Trophoblast cell (in vitro differentiated cells and primary cell): ENCODE data around the gene MRPS34.
A peak's percentile ranks its signal among the peaks of the same experiment; 100 is the strongest.

ENCODE experiments used
- DNase-seq, 2 donors: peaks; one replicate each; pipeline ENCODE4 v3.0.0-alpha.2; 2016
- H2AFZ ChIP-seq: 2 replicates; pipeline ENCODE4 v1.6.1; 2013; ENCODE audit warnings: low read length, moderate library complexity, mild to moderate bottlenecking; ENCODE audit not compliant: insufficient read depth, poor library complexity
- H2AK5ac ChIP-seq: 2 replicates; pipeline ENCODE4 v1.6.1; 2013; ENCODE audit warnings: mild to moderate bottlenecking, low read length
- H2BK120ac ChIP-seq: 2 replicates; pipeline ENCODE4 v1.6.1; 2013; ENCODE audit warnings: low read length, mild to moderate bottlenecking, moderate library complexity; ENCODE audit not compliant: insufficient read depth, poor library complexity
- H2BK12ac ChIP-seq: 2 replicates; pipeline ENCODE4 v1.6.1; 2013; ENCODE audit warnings: mild to moderate bottlenecking, low read length, moderate library complexity
- H2BK5ac ChIP-seq: 2 replicates; pipeline ENCODE4 v1.6.1; 2013; ENCODE audit warnings: low read length, low read depth, moderate library complexity, mild to moderate bottlenecking; ENCODE audit not compliant: poor library complexity
- H3K14ac ChIP-seq: 2 replicates; pipeline ENCODE4 v1.6.1; 2013; ENCODE audit warnings: mild to moderate bottlenecking, low read length
- H3K18ac ChIP-seq: 2 replicates; pipeline ENCODE4 v1.6.1; 2013; ENCODE audit warnings: mild to moderate bottlenecking, low read length
- H3K23ac ChIP-seq: 2 replicates; pipeline ENCODE4 v1.6.1; 2013; ENCODE audit warnings: low read length
- H3K27ac ChIP-seq: 2 replicates; pipeline ENCODE4 v1.5.1; 2013; ENCODE audit warnings: low read depth, mild to moderate bottlenecking, inconsistent platforms, low read length, moderate library complexity
- H3K27me3 ChIP-seq: 2 replicates; pipeline ENCODE4 v1.6.1; 2013; ENCODE audit warnings: inconsistent platforms, mild to moderate bottlenecking, low read length, moderate library complexity; ENCODE audit not compliant: insufficient read depth
- H3K36me3 ChIP-seq, 2 experiments: 1 replicate in 1 of 2; 2 replicates in 1 of 2; pipeline ENCODE4 v1.6.1; 2013; ENCODE audit warnings: low read length in 2 of 2, mild to moderate bottlenecking in 2 of 2, moderate library complexity in 1 of 2; ENCODE audit not compliant: insufficient read depth in 2 of 2, control insufficient read depth in 1 of 2
- H3K4ac ChIP-seq: 2 replicates; pipeline ENCODE4 v1.6.1; 2013; ENCODE audit warnings: low read depth, mild to moderate bottlenecking, low read length, moderate library complexity
- H3K4me1 ChIP-seq, 2 experiments: 1 replicate in 1 of 2; 2 replicates in 1 of 2; pipeline ENCODE4 v1.6.1; 2013; ENCODE audit warnings: low read length in 2 of 2, mild to moderate bottlenecking in 2 of 2, moderate library complexity in 1 of 2; ENCODE audit not compliant: insufficient read depth in 2 of 2, control insufficient read depth in 1 of 2
- H3K4me2 ChIP-seq: 2 replicates; pipeline ENCODE4 v1.6.1; 2013; ENCODE audit warnings: inconsistent platforms, mild to moderate bottlenecking, low read length, moderate library complexity
- H3K4me3 ChIP-seq: 2 replicates; pipeline ENCODE4 v1.5.1; 2013; ENCODE audit warnings: mild to moderate bottlenecking, low read depth, low read length, inconsistent platforms
- H3K79me1 ChIP-seq: one replicate; pipeline ENCODE4 v1.6.1; 2013; ENCODE audit warnings: low read length
- H3K79me2 ChIP-seq: 2 replicates; pipeline ENCODE4 v1.6.1; 2013; ENCODE audit warnings: low read length, mild to moderate bottlenecking; ENCODE audit not compliant: control insufficient read depth, insufficient read depth, poor library complexity
- H3K9ac ChIP-seq: 2 replicates; pipeline ENCODE4 v1.6.1; 2013; ENCODE audit warnings: mild to moderate bottlenecking, low read length
- H3K9me3 ChIP-seq: 2 replicates; pipeline ENCODE4 v1.6.1; 2013; ENCODE audit warnings: low read depth, mild to moderate bottlenecking, control low read depth, inconsistent platforms, low read length; ENCODE audit not compliant: insufficient read depth
- H4K12ac ChIP-seq: 2 replicates; pipeline ENCODE4 v1.6.1; 2013; ENCODE audit warnings: low read depth, mild to moderate bottlenecking, low read length, moderate library complexity
- H4K8ac ChIP-seq: 2 replicates; pipeline ENCODE4 v1.6.1; 2013; ENCODE audit warnings: low read depth, mild to moderate bottlenecking, low read length, moderate library complexity
- H4K91ac ChIP-seq: one replicate; pipeline ENCODE4 v1.6.1; 2013; ENCODE audit warnings: low read depth, mild to moderate bottlenecking, low read length, moderate library complexity
- WGBS: extraction: QIAGEN DNeasy Blood & Tissue Kit; methylation state at CpG from one replicate; pipeline ENCODE4 v1.1.7; 2013; ENCODE audit warnings: missing lambda C conversion rate; ENCODE audit not compliant: insufficient read length, insufficient coverage; ENCODE audit errors: extremely low coverage; 5-methylcytosine and 5-hydroxymethylcytosine counted together

The MRPS34 gene

DNA sequence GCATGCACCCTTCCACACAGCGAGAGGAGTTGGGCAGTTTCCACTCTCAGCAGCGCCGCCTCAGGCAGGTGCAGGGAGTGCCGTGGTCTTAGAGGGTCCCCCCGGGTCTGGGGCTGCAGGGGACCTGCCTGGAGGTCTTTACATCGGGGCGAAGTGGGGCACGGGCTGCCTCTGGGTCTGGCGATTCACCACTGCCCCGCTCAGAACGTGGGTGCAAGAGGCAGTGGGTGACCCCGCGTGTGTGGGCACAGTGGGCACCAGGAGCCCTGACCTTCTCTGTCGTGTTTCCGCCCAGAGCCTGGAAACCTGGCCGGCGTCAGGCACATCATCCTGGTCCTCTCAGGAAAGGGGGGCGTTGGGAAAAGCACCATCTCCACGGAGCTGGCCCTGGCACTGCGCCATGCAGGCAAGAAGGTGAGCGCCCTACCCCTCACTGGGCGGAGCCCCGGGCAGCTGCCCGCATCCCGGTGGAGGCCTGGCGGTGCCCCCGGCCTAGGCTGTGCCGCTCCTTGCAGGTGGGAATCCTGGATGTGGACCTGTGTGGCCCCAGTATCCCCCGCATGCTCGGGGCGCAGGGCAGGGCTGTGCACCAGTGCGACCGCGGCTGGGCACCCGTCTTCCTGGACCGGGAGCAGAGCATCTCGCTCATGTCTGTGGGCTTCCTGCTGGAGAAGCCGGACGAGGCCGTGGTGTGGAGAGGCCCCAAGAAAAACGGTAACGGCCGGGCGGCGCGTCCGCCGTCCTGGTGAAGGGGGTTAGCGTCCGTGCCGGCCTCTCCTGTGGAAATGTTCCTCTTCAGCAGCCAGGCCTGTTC is 13.5 kb upstream of the MRPS34 start:
- no peak overlapping the region for H3K18ac ChIP-seq
- H3K4me3 ChIP-seq: no peak overlapping the region
- H3K9me3 ChIP-seq: no peaks in the 10 kb centered on the region
- H3K27ac ChIP-seq: no peak overlapping the region
- H3K14ac ChIP-seq: no peak overlapping the region
- no peak overlapping the region for H2BK120ac ChIP-seq
- no peaks in the 10 kb centered on the region for H3K79me1 ChIP-seq
- H3K4ac ChIP-seq: no peak overlapping the region
- H2AFZ ChIP-seq: no peak overlapping the region
- no peak overlapping the region for H2BK5ac ChIP-seq
- no peak overlapping the region for H3K9ac ChIP-seq
- H4K91ac ChIP-seq: no peak overlapping the region
- H3K23ac ChIP-seq: no peak overlapping the region
- DNase-seq: no peak
- no peaks in the 10 kb centered on the region for H3K27me3 ChIP-seq
- no peak overlapping the region for H2BK12ac ChIP-seq
- no peak overlapping the region for H3K4me2 ChIP-seq
- peaks cover 0 to 9% of the 10 kb centered on the region in 2 experiments for H3K4me1 ChIP-seq
- H2AK5ac ChIP-seq: no peak overlapping the region
- H3K79me2 ChIP-seq: peaks cover 4% of the 10 kb centered on the region
- H3K36me3 ChIP-seq: peaks cover 54 to 57% of the 10 kb centered on the region in 2 experiments
- no peak overlapping the region for H4K8ac ChIP-seq
- no CpG with 5 or more reads among the region's 51 CpGs for WGBS
- no peak overlapping the region for H4K12ac ChIP-seq

DNA sequence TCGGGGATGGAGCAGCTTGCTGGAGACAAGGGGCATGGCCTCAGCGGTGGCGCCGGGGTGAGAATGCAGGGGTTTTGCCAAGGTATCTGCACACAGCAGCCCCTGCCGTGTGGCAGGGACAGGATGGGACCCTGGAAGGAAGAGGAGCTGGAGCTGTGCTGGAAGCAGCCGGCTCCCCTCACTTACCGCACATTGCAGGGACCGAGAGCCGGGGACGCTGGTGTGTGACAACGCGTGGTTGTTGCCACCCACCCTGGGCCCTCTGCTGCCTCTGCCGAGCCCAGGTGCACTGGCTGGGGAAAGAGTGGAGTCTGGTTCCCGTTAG is 12.9 kb upstream of the MRPS34 start:
- Histone ChIP-seq H3K79me1 (no peaks in the 10 kb centered on the region), H3K4me1 (peaks cover 5 to 15% of the 10 kb centered on the region in 2 experiments), H2BK120ac (no peak overlapping the region), H2BK12ac (no peak overlapping the region), H2AFZ (no peak overlapping the region), H3K14ac (no peak overlapping the region), H3K4ac (peak overlapping the region; percentile 16), H2AK5ac (no peak overlapping the region), H4K12ac (no peak overlapping the region), H3K9me3 (no peaks in the 10 kb centered on the region), H4K8ac (no peak overlapping the region), H3K27me3 (no peaks in the 10 kb centered on the region), H3K18ac (no peak overlapping the region), H3K4me2 (no peak overlapping the region), H4K91ac (no peak overlapping the region), H3K27ac (no peak overlapping the region), H3K23ac (no peak overlapping the region), H3K4me3 (no peak overlapping the region), H2BK5ac (no peak overlapping the region), H3K36me3 (peaks cover 54 to 56% of the 10 kb centered on the region in 2 experiments), H3K79me2 (peaks cover 4% of the 10 kb centered on the region), H3K9ac (no peak overlapping the region)
- DNase-seq: no peak
- no CpG with 5 or more reads among the region's 14 CpGs for WGBS

DNA sequence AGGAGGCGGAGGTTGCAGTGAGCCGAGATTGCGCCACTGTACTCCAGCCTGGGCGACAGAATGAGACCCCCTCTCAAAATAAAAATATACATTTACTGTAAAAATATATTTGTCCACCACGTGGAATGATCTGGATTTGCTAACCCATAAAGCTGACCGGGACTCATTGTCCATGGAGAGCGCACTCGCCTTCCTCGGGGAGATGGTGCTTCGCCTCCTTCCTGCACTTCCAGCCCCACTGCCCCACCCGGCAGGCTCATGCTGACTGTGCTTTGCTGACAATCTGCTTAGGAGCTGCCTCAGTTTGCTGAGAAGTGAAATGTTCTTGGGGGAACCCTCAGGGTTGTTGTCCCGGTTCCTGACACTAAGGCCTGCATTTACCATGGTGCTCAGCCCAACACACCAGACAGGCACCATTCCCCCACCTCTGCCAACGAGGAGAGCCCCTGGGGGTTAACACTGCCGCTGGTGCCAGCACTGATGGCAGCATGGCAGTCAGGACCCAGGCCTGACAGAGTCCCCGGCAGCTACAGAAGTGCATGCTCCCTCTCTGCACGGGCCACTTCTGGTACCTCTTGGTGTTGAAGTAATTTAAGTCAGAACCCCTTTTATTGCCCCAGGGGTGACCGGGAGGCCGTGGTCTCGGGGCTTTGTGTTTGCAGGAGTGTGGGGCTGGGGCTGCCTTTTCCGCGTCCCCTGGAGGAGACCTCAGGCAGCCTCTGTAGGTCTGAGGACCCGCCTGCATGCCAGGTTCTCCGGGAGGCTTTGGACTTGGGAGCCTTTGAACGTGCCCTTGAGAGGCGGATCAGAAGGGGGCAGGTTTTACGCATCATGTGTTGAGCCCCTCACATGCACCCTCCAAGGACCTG is 12.3 kb upstream of the MRPS34 start:
- H3K9me3 ChIP-seq: no peaks in the 10 kb centered on the region
- H2AK5ac ChIP-seq: no peak overlapping the region
- no peak overlapping the region for H2BK12ac ChIP-seq
- no peak overlapping the region for H2AFZ ChIP-seq
- no peak overlapping the region for H3K4me2 ChIP-seq
- H3K36me3 ChIP-seq: peaks cover 52 to 55% of the 10 kb centered on the region in 2 experiments
- no peak for DNase-seq
- WGBS: no CpG with 5 or more reads among the region's 26 CpGs
- no peak overlapping the region for H3K27ac ChIP-seq
- no peak overlapping the region for H3K18ac ChIP-seq
- peaks cover 5 to 16% of the 10 kb centered on the region in 2 experiments for H3K4me1 ChIP-seq
- H2BK120ac ChIP-seq: no peak overlapping the region
- no peak overlapping the region for H3K14ac ChIP-seq
- H3K4me3 ChIP-seq: no peak overlapping the region
- peak overlapping the region; percentile 55 for H3K4ac ChIP-seq
- no peak overlapping the region for H3K9ac ChIP-seq
- H4K91ac ChIP-seq: no peak overlapping the region
- H3K23ac ChIP-seq: no peak overlapping the region
- peaks cover 4% of the 10 kb centered on the region for H3K79me2 ChIP-seq
- H3K27me3 ChIP-seq: no peaks in the 10 kb centered on the region
- H3K79me1 ChIP-seq: no peaks in the 10 kb centered on the region
- no peak overlapping the region for H4K12ac ChIP-seq
- no peak overlapping the region for H2BK5ac ChIP-seq
- H4K8ac ChIP-seq: no peak overlapping the region

DNA sequence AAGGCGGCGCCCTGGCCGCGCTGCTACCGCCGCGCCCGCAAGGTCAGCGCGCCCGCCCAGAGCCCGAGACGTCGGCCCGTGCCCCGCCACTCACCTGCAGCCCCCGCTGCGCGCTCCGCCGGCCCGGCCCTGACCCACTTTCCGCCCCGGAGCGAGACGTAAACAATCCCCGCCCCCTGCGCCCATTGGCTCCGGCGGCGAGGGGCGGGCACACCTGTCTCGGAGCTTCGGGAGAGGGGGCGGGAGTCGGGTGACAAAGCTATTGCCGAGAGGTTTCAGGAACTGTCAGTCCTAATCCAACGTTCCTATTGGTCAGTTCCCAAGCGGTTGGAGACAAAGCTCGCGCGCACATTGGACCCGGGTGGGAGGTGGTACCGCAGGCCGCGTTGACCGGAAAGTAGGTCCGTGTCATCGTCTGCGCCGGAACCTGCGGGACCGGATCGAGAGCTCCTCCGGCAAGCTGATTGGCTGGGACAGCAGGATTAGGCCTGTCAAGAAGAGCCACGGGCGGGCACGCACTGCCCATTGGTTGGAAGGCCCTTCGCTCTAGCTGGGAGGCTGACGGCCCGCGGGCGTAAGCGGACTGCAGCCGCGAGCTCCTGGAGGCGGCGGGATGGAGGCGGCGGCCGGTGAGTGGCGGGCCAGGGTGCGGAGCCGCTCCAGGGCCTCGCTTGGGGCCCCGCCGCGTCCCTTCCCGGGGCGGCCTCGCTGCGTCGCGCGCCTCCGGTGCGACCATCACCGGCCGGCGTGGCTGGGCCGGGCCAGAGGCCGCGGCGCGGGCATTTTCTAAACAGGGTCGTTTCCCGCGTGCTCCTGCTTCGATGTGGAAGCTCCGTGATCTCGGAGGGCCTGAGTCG is 9.7 kb upstream of the MRPS34 start, which contains the start of the genes NUBP2 and SPSB3:
Gene NUBP2, plus strand, starts transcription at position 553 of the 857 bp plus-strand sequence. Its CDS starts 61 bp downstream, at position 614.
Gene SPSB3, minus strand, starts transcription at position 164 of the 857 bp plus-strand sequence. CDS start 1,088 bp downstream, outside the sequence.
- H2BK5ac ChIP-seq: no peak within 1 kb of the TSS
- H3K79me1 ChIP-seq: no peaks in the 10 kb centered on the region
- peak within 1 kb of the TSS; percentile 28 for H3K27ac ChIP-seq
- H3K9me3 ChIP-seq: no peaks in the 10 kb centered on the region
- no peaks in the 10 kb centered on the region for H3K27me3 ChIP-seq
- H3K9ac ChIP-seq: peak within 1 kb of the TSS; percentile 96
- H2AFZ ChIP-seq: peak within 1 kb of the TSS; percentile 37
- peak within 1 kb of the TSS; percentile 91 for H3K4me2 ChIP-seq
- peaks cover 4% of the 10 kb centered on the region for H3K79me2 ChIP-seq
- no CpG with 5 or more reads among the region's 102 CpGs for WGBS
- peak within 1 kb of the TSS; percentile 67 for H4K91ac ChIP-seq
- H3K36me3 ChIP-seq: peaks cover 45 to 55% of the 10 kb centered on the region in 2 experiments
- DNase-seq: peak; percentile 100
- peak within 1 kb of the TSS; percentile 44 for H2BK120ac ChIP-seq
- H2AK5ac ChIP-seq: peak within 1 kb of the TSS; percentile 51
- no peak within 1 kb of the TSS for H3K23ac ChIP-seq
- peak within 1 kb of the TSS; percentile 49 for H3K4ac ChIP-seq
- no peak within 1 kb of the TSS for H2BK12ac ChIP-seq
- H3K18ac ChIP-seq: peak within 1 kb of the TSS; percentile 77
- H3K4me3 ChIP-seq: peak within 1 kb of the TSS; percentile 95
- H3K14ac ChIP-seq: peak within 1 kb of the TSS; percentile 70
- peaks cover 8 to 21% of the 10 kb centered on the region in 2 experiments for H3K4me1 ChIP-seq
- H4K8ac ChIP-seq: peak within 1 kb of the TSS; percentile 88
- peak within 1 kb of the TSS; percentile 39 for H4K12ac ChIP-seq
